Measurements from ENCODE around the gene NEDD4L. TPM values are rescaled to one million over a fixed set of nuclear protein-coding genes. Genes with fewer than 3 reads are reported as not detected.

NEDD4L gene
- total and polyA plus RNA-seq, 2 experiments from 2014 or later, result 36.2 to 72.3 TPM

- no peaks in the 10 kb centered on the region for H3K9me2 ChIP-seq (ENCODE audit: insufficient read depth)
- peaks cover 84% of the 10 kb centered on the region for H3K4me1 ChIP-seq (ENCODE audit: insufficient read depth)
- ATAC-seq (no peak), DNase-seq (ENCODE audit: low spot score) (no peak)
- H3K27me3 ChIP-seq (ENCODE audit: insufficient read depth), result no peaks in the 10 kb centered on the region
- no peaks in the 10 kb centered on the region for H3K9me3 Mint-ChIP-seq
- H3K4me2 ChIP-seq, result peak overlapping the region; percentile 60; the same call in 1 of the 2 replicates
- no peak overlapping the region for H2AFZ ChIP-seq
- H3K79me2 ChIP-seq (replicated peaks; ENCODE audit: insufficient read depth), result peaks cover 94% of the 10 kb centered on the region
- H3F3A ChIP-seq (replicated peaks; ENCODE audit: low read depth), result no peaks in the 10 kb centered on the region
- no peak for TF ChIP-seq ETS1 (IDR thresholded peaks at IDR 0.05)
- TF ChIP-seq REST (IDR thresholded peaks at IDR 0.05; ENCODE audit: unreplicated experiment), result no peak
- TF ChIP-seq ZNF114 (CRISPR knock-in tag; IDR thresholded peaks at IDR 0.05), result no peak
- no peak for TF ChIP-seq POLR2AphosphoS5 (IDR thresholded peaks at IDR 0.05; ENCODE audit: low read depth)
- H3K27ac ChIP-seq (ENCODE audit: low read depth), result no peak overlapping the region
- peaks cover 93% of the 10 kb centered on the region for H3K4me1 Mint-ChIP-seq
- no peak overlapping the region; the same call in 1 of the 2 replicates for H3K27ac Mint-ChIP-seq
- H3K4me3 Mint-ChIP-seq, result no peak overlapping the region; the same call in 2 of the 3 replicates
- peaks cover 9% of the 10 kb centered on the region for H3K27me3 Mint-ChIP-seq (ENCODE audit: insufficient read depth, low read depth, poor library complexity)
- no peaks in the 10 kb centered on the region for H3K36me3 ChIP-seq (ENCODE audit: insufficient read depth)
- no peaks in the 10 kb centered on the region; the same call in 2 of the 3 replicates for H3K36me3 Mint-ChIP-seq (ENCODE audit: low read depth)
- H4K20me1 ChIP-seq (replicated peaks; ENCODE audit: insufficient read depth), result no peaks in the 10 kb centered on the region
- H3K4me3 ChIP-seq, result no peak overlapping the region
These were observed 181.1 kb downstream of the NEDD4L start for GRCh38 chr18:58225101-58225500.

- no peak for DNase-seq (ENCODE audit: low spot score)
- H3K4me1 ChIP-seq (ENCODE audit: insufficient read depth), result peaks cover 89% of the 10 kb centered on the region
- no peak overlapping the region for H3K27ac ChIP-seq (ENCODE audit: low read depth)
- Mint-ChIP-seq H3K4me3 (no peak overlapping the region), H3K36me3 (ENCODE audit: low read depth) (no peaks in the 10 kb centered on the region), H3K4me1 (peaks cover 95% of the 10 kb centered on the region), H3K27me3 (ENCODE audit: insufficient read depth, low read depth, poor library complexity) (peaks cover 2% of the 10 kb centered on the region), H3K27ac (no peak overlapping the region; the same call in 1 of the 2 replicates), H3K9me3 (no peaks in the 10 kb centered on the region)
- no peak for ATAC-seq
- H3F3A ChIP-seq (replicated peaks; ENCODE audit: low read depth), result no peaks in the 10 kb centered on the region
- no peaks in the 10 kb centered on the region for H4K20me1 ChIP-seq (replicated peaks; ENCODE audit: insufficient read depth)
- H3K4me3 ChIP-seq, result no peak overlapping the region
- H3K79me2 ChIP-seq (replicated peaks; ENCODE audit: insufficient read depth), result peaks cover 94% of the 10 kb centered on the region
- no peak overlapping the region for H2AFZ ChIP-seq
- H3K27me3 ChIP-seq (ENCODE audit: insufficient read depth), result no peaks in the 10 kb centered on the region
- H3K4me2 ChIP-seq, result no peak overlapping the region; the same call in 1 of the 2 replicates
- H3K36me3 ChIP-seq (ENCODE audit: insufficient read depth), result no peaks in the 10 kb centered on the region
- H3K9me2 ChIP-seq (ENCODE audit: insufficient read depth), result no peaks in the 10 kb centered on the region
- TF ChIP-seq ZNF114 (CRISPR knock-in tag; IDR thresholded peaks at IDR 0.05), result no peak
- TF ChIP-seq ZNF462 (CRISPR knock-in tag; IDR thresholded peaks at IDR 0.05), result no peak
- no peak for TF ChIP-seq EZH2 (IDR thresholded peaks at IDR 0.05; ENCODE audit: low read depth, unreplicated experiment)
- TF ChIP-seq ZNF331 (CRISPR knock-in tag; IDR thresholded peaks at IDR 0.05; ENCODE audit: low read depth), result no peak
- no peak for TF ChIP-seq EZH2phosphoT487 (IDR thresholded peaks at IDR 0.05; ENCODE audit: unreplicated experiment)
- TF ChIP-seq NANOG (IDR thresholded peaks at IDR 0.05; ENCODE audit: borderline replicate concordance), result no peak
- no peak for TF ChIP-seq POLR2AphosphoS5 (IDR thresholded peaks at IDR 0.05; ENCODE audit: low read depth)
These were observed 182.4 kb downstream of the NEDD4L start for GRCh38 chr18:58226429-58226828.
